Measurements from ENCODE around the gene CA12.
"Not testable (repeated sequence)": the region's sequence is repeated elsewhere in the genome, so short reads cannot be mapped to it uniquely, and the experiment has no call there.

The CA12 gene

GRCh38 chr15:63381301-63382204, at the start of gene CA12:
CA12 (minus strand) TSS chr15:63381846; CDS start chr15:63381720, 126 bp downstream.
- peak; percentile 42 for DNase-seq

GRCh38 chr15:63430766-63431451, 49.3 kb upstream of the CA12 start:
- DNase-seq = no peak

GRCh38 chr15:63426552-63426951, 44.9 kb upstream of the CA12 start:
- DNase-seq = no peak

- no peak for DNase-seq
Observed at GRCh38 chr15:63425426-63425985, 43.9 kb upstream of the CA12 start.

- no peak for DNase-seq
Observed at GRCh38 chr15:63422891-63423590, 41.4 kb upstream of the CA12 start.

GRCh38 chr15:63421433-63421832, 39.8 kb upstream of the CA12 start:
- no peak for DNase-seq

- no peak for DNase-seq
Observed at GRCh38 chr15:63420333-63420747, 38.7 kb upstream of the CA12 start.

- no peak for DNase-seq
Observed at GRCh38 chr15:63418811-63419210, 37.2 kb upstream of the CA12 start.

GRCh38 chr15:63417721-63418120, 36.1 kb upstream of the CA12 start:
- DNase-seq = no peak

- DNase-seq = not testable (repeated sequence)
Observed at GRCh38 chr15:63417274-63417673, 35.6 kb upstream of the CA12 start.

- no peak for DNase-seq
Observed at GRCh38 chr15:63414474-63415120, 33.0 kb upstream of the CA12 start.

GRCh38 chr15:63412551-63412950, 30.9 kb upstream of the CA12 start:
- no peak for DNase-seq

- no peak for DNase-seq
Observed at GRCh38 chr15:63411866-63412265, 30.2 kb upstream of the CA12 start.

- DNase-seq = no peak
Observed at GRCh38 chr15:63409179-63409578, 27.5 kb upstream of the CA12 start.

GRCh38 chr15:63408524-63408923, 26.9 kb upstream of the CA12 start:
- no peak for DNase-seq

- no peak for DNase-seq
Observed at GRCh38 chr15:63407612-63408011, 26.0 kb upstream of the CA12 start.

GRCh38 chr15:63405683-63406390, 24.2 kb upstream of the CA12 start:
- no peak for DNase-seq

- DNase-seq = no peak
Observed at GRCh38 chr15:63405159-63405558, 23.5 kb upstream of the CA12 start.

GRCh38 chr15:63403254-63403945, 21.8 kb upstream of the CA12 start:
- peak; percentile 23 for DNase-seq

- DNase-seq = peak; percentile 56
Observed at GRCh38 chr15:63402498-63403253, 21.0 kb upstream of the CA12 start.

All from HCEC 1CT (cell line).